Hepatocyte (in vitro differentiated cells): ENCODE measurements around the gene LEMD1.

Source experiments
- EZH2phosphoT487 ChIP-seq: fragments of 200-600 bp; sonication (generic); IDR thresholded peaks from one replicate; pipeline ENCODE4 v1.6.1; 2018; ENCODE audit warnings: antibody characterized with exemption, mild to moderate bottlenecking, low read depth, moderate library complexity; ENCODE audit not compliant: unreplicated experiment, severe bottlenecking
- TF ChIP-seq, protein P1 (sequence below): fragments of 200-600 bp; sonication (generic); IDR thresholded peaks from 2 replicates; pipeline ENCODE4 v1.5.1; 2016; ENCODE audit warnings: antibody characterized with exemption, mild to moderate bottlenecking; ENCODE audit not compliant: poor library complexity

DNA sequence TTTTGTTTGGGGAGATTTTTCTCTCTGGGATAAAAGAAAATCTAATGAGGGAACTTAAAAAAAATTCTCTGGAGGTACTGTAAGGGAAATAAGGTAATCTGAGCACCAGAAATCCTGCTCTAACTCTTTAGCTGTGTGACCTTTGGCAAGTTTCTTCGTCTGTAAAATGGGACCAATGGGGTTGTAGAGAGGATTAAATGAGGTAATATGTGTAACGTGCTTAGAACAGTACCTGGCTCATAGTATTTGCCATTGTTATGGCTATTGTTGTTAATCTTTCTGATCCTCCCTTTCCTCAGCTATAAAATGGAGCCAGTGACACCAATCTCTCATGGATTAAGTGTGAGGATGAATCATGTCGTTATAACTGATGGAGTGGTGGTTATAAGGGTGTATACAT, 64.3 kb downstream of the LEMD1 start:
- TF ChIP-seq, protein P1, sequence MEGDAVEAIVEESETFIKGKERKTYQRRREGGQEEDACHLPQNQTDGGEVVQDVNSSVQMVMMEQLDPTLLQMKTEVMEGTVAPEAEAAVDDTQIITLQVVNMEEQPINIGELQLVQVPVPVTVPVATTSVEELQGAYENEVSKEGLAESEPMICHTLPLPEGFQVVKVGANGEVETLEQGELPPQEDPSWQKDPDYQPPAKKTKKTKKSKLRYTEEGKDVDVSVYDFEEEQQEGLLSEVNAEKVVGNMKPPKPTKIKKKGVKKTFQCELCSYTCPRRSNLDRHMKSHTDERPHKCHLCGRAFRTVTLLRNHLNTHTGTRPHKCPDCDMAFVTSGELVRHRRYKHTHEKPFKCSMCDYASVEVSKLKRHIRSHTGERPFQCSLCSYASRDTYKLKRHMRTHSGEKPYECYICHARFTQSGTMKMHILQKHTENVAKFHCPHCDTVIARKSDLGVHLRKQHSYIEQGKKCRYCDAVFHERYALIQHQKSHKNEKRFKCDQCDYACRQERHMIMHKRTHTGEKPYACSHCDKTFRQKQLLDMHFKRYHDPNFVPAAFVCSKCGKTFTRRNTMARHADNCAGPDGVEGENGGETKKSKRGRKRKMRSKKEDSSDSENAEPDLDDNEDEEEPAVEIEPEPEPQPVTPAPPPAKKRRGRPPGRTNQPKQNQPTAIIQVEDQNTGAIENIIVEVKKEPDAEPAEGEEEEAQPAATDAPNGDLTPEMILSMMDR, result no peak
- TF ChIP-seq EZH2phosphoT487, result no peak
